ENCODE results near the gene AMT.

AMT gene, protein sequence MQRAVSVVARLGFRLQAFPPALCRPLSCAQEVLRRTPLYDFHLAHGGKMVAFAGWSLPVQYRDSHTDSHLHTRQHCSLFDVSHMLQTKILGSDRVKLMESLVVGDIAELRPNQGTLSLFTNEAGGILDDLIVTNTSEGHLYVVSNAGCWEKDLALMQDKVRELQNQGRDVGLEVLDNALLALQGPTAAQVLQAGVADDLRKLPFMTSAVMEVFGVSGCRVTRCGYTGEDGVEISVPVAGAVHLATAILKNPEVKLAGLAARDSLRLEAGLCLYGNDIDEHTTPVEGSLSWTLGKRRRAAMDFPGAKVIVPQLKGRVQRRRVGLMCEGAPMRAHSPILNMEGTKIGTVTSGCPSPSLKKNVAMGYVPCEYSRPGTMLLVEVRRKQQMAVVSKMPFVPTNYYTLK

GRCh38 chr3:49422379-49423248 lies at the start of gene AMT:
Gene AMT, minus strand, starts transcription at chr3:49422473. Its CDS starts 23 bp downstream, at chr3:49422450.
- DNase-seq: no peak

- peak; percentile 63 for DNase-seq
Measured at GRCh38 chr3:49470714-49471420, 48.6 kb upstream of the AMT start.

- DNase-seq: peak; percentile 92
Measured at GRCh38 chr3:49469936-49470713, 47.9 kb upstream of the AMT start, which contains the start of gene DAG1. Gene DAG1, plus strand, starts transcription at chr3:49470267. Its CDS starts 40,268 bp downstream, at chr3:49510535.

GRCh38 chr3:49469037-49469935 lies 47.0 kb upstream of the AMT start:
- peak; percentile 67 for DNase-seq

DNA sequence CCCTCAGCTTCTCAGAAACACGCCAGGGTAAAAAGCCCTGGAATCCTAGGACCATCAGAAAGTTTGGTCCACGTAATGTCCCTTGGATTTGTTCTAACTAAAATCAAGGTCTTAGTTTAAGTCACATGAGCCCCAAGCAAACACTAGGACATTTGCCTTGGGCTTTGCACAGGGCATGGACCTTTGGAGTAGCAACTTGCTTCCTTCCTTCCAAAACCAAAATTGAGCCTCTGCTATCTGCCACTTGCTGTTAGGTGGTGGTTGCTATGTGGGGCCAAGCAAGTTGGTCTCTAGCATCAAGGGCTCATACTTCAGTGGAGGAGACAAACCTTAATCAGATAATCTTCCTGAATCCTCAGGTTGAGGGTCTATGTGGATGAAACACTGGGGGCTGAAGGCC lies 43.8 kb upstream of the AMT start:
- no peak for DNase-seq

DNA sequence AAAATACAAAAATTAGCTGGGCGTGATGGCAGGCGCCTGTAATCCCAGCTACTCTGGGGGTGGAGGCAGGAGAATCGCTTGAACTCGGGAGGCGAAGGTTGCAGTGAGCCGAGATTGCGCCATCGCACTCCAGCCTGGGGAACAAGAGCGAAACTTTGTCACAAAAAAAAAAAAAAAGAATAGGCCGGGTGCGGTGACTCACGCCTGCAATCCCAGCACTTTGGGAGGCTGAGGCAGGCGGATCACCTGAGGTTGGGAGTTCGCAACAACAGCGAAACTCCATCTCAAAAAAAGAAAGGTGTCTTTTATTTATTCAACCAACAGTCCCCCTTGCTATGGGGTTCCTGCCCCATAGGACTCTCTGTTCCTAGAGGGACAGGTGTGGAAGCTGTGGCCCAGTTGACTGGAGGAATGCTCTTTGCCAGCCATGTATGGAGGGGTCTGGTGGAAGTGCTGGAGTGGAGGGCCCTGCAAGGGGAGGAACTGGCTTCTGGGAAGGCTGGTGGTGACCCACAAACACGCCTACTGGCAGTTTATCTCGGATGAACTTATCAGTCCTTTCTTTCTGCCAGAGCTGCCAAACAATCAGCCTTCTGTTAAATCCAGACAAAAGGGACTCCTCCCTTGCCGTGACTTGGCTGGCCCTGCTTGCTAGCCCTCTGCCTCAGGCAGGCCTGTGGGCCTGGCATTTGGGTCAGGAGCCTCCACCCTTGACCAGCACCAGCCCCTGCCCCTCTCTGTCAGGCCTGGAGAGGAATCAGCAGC lies 43.2 kb upstream of the AMT start:
- no peak for DNase-seq

GRCh38 chr3:49462222-49462621 lies 39.9 kb upstream of the AMT start:
- no peak for DNase-seq

DNA sequence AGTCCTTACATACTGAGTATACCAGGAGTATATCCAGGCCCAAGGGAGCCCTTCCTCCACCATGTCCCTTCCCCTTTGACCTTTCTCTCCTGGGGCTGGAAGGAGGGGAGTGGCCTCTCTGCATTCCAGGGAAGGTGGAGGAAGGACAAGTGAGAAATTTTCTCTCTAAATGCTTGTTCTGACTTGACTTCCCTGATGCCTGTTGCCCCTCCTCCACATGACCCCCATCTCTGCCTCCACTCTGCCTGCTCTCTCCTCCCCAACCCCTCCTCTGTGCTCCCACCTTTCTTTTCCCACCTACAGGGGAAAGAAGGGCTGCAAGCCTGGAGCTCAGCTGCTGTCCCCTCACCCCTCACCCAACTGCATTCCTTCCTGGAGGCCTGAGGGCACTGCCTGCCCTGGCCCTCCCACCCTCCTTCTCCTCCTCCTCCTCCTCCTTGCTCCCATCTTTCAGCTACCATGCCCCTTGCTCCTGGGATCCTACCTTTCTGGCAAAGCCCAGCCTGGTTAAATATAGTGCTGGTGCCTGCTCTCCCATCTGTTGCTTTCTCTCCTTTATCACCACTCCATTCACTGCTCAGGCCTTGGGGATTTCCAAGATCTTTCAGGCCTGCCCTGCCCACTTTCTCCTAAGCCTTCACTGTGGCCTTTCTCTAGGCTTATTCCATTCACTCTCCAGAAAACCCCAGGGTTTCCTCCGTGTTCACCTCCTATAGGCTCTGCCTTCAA lies 39.3 kb upstream of the AMT start:
- DNase-seq: no peak

GRCh38 chr3:49460956-49461355 lies 38.7 kb upstream of the AMT start:
- no peak for DNase-seq

DNA sequence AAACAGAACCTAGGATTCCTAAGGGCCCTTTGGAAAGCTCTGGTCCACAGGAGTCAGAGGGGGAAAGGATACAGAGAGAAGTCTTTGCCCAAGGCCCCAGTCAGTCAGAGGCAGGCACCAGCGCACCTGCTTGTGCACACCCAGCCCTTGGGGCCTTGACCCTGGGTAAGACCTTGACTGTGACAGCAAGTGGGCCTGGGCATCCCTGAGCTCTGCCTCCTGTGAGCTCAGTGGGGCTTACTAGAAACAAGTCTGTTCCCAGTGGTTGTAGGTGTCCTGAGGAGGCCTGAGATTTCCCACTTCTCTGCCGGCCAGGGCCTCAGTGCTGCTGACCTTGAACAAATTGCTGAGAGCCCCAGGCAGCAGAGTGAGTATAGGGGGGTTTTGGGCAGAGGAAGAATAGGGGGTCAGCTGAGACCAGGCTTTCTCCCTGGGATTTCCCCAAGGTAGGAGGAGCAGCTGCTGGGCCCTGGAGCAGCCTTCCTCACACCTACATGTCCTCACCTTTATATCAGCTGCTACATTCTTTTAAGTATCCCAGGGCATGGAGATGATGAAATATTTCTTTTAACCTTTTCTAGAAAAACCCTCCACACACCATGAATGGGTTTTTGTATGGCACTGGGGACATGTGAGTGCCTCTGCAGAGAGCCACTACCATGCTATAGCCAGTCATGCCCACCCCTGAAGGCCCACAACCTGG lies 38.1 kb upstream of the AMT start:
- no peak for DNase-seq

- no peak for DNase-seq
Measured at GRCh38 chr3:49456466-49456865, 34.2 kb upstream of the AMT start.

- DNase-seq: no peak
Measured at GRCh38 chr3:49454898-49455681, 32.8 kb upstream of the AMT start.

DNA sequence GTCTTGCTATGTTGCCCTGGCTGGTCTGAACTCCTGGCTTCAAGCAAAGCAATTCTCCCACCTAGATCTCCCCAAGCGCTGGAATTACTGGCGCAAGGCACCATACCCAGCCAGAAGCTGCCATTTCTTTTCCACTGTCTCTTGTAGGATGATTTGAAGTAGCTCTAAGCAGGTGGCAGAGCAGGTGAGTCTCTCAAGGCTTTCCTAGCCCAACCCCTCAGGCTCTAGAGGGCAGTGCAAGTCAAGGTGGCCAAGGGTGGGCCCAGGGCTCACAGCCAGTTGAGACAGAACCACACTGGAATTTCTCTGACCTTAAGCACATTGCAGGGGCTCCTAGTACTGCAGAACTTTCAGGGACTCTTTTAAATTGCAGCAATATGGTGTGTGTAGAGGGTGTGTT lies 32.2 kb upstream of the AMT start:
- peak; percentile 27 for DNase-seq

GRCh38 chr3:49453621-49454020 lies 31.3 kb upstream of the AMT start:
- no peak for DNase-seq

DNA sequence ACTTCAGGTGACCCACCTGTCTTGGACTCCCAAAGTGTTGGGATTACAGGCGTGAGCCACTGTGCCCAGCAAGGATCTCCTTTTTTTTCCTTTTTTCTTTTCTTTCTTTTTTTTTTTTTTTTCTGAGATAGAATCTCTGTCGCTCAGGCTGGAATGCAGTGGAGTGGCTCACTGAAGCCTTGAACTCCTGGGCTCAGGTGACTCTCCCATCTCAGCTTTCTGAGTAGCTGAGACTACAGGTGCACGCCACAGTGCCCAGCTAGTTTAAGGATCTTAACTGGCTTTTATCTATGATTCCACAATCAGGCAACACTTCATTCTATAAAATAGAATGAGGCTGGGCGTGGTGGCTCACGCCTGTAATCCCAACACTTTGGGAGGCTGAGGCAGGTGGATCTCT lies 23.1 kb upstream of the AMT start:
- DNase-seq: no peak

- no peak for DNase-seq
Measured at GRCh38 chr3:49434731-49435130, 12.5 kb upstream of the AMT start.

DNA sequence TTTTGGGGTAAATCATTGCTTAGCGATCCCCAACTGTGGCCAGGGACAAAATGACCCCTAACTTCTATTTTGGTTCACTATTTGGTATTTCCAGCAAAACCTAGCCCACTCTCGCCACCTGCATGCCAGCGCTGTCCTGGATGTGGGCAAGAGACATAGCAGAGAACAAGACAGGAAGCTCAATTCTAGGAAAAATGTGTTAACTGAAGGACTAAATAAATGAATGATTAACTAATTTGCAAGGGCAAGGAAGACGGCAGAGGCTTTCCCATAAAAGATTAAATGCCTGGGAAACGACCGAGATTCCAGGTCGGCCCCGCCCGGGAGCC lies 6.4 kb upstream of the AMT start:
- peak; percentile 47 for DNase-seq

- DNase-seq: no peak
Measured at GRCh38 chr3:49427586-49427985, 5.3 kb upstream of the AMT start.

- DNase-seq: no peak
Measured at GRCh38 chr3:49424816-49425215, 2.5 kb upstream of the AMT start.
